Activated CD8-positive, alpha-beta T cell treated with anti-CD3 and anti-CD28 coated beads for 36 hours (primary cell): ENCODE results near the gene LMNA. TPM values are rescaled to one million over a fixed set of nuclear protein-coding genes. Genes with fewer than 3 reads are reported as not detected.

ENCODE experiments used
- ATAC-seq: fragments of 200-7000 bp; cut with Tn5 transposase; one replicate; pipeline ENCODE4 v1.10.0; 2021; ENCODE audit warnings: mild to moderate bottlenecking, moderate library complexity
- CTCF ChIA-PET: fragments of 350-600 bp; sonication (Branson Sonifier 250); formaldehyde crosslinking; loops from one replicate; lab custom pipeline; 2021; ENCODE audit warnings: antibody characterized with exemption; lab: Charles Lee
- POLR2A ChIA-PET: fragments of 350-600 bp; sonication (Branson Sonifier 250); formaldehyde crosslinking; loops from one replicate; lab custom pipeline; 2021; ENCODE audit warnings: antibody characterized with exemption; lab: Charles Lee
- DNase-seq: peaks from one replicate; pipeline ENCODE4 v3.0.0-alpha.2; 2020
- H3K27ac Mint-ChIP-seq: one replicate; pipeline ENCODE4 v1.8.0; 2021; ENCODE audit warnings: mild to moderate bottlenecking, mixed read lengths
- H3K27me3 Mint-ChIP-seq: one replicate; pipeline ENCODE4 v1.8.0; 2021; ENCODE audit warnings: mixed read lengths
- H3K36me3 Mint-ChIP-seq: one replicate; pipeline ENCODE4 v1.8.0; 2021; ENCODE audit warnings: low read depth, mixed read lengths
- H3K4me1 Mint-ChIP-seq: one replicate; pipeline ENCODE4 v1.8.0; 2021; ENCODE audit warnings: low read depth, mixed read lengths
- H3K4me3 Mint-ChIP-seq: one replicate; pipeline ENCODE4 v1.8.0; 2021; ENCODE audit warnings: mild to moderate bottlenecking, moderate library complexity, mixed read lengths
- H3K9me3 Mint-ChIP-seq: one replicate; pipeline ENCODE4 v1.8.0; 2021; ENCODE audit warnings: mixed read lengths
- CTCF ChIP-seq: fragments of 200-600 bp; IDR thresholded peaks from one replicate; pipeline ENCODE4 v1.8.0; 2022; ENCODE audit warnings: antibody characterized with exemption, mild to moderate bottlenecking
- intact Hi-C: fragments of 100-400 bp; cut with micrococcal nuclease; formaldehyde crosslinking; loops from one replicate; pipeline ENCODE4 v1.10.0; 2022
- total RNA-seq, 2 experiments: library from RNA; stranded (reverse); gene quantifications; one replicate each; pipeline ENCODE4 v1.2.3, GENCODE V29; 2021

The LMNA gene
- total RNA-seq, 2 experiments from 2014 or later = 51.8 to 56.6 TPM

GRCh38 chr1:156106624-156107488 lies 7.7 kb upstream of the LMNA start:
- TF ChIP-seq CTCF = no peak
- Mint-ChIP-seq H3K9me3 (no peaks in the 10 kb centered on the region), H3K4me1 (peaks cover 58% of the 10 kb centered on the region), H3K27me3 (peaks cover 1% of the 10 kb centered on the region), H3K36me3 (no peaks in the 10 kb centered on the region), H3K4me3 (peak overlapping the region; percentile 55), H3K27ac (peak overlapping the region; percentile 91)
- intact Hi-C loops = no loop called here
- DNase-seq (no peak), ATAC-seq (peak; percentile 26)
- CTCF ChIA-PET = interaction anchor here (0.6 to 7.1 kb wide), 9 partner anchors 8 to 90 kb away, joined by 3 to 76 read pairs (median 5); partner anchors contain the start of gene LMNA
- POLR2A ChIA-PET = interaction anchor here (0.6 to 3.9 kb wide), 13 partner anchors 8 to 175 kb away, joined by 3 to 30 read pairs (median 5); partner anchors contain the start of genes LMNA and SMG5

GRCh38 chr1:156108057-156108456 lies 6.5 kb upstream of the LMNA start:
- no peak for TF ChIP-seq CTCF
- peaks cover 55% of the 10 kb centered on the region for H3K4me1 Mint-ChIP-seq
- no peak overlapping the region for H3K4me3 Mint-ChIP-seq
- intact Hi-C loops = no loop called here
- no peak for ATAC-seq
- peaks cover 5% of the 10 kb centered on the region for H3K27me3 Mint-ChIP-seq
- no peak for DNase-seq
- POLR2A ChIA-PET = interaction anchor here (1.0 to 3.9 kb wide), 4 partner anchors 9 to 12 kb away, joined by 3 to 30 read pairs (median 14); no protein-coding TSS in a partner anchor
- peak overlapping the region; percentile 5 for H3K27ac Mint-ChIP-seq
- no peaks in the 10 kb centered on the region for H3K36me3 Mint-ChIP-seq
- CTCF ChIA-PET = interaction anchor here (0.7 to 7.1 kb wide), 7 partner anchors 9 to 24 kb away, joined by 3 to 76 read pairs (median 8); no protein-coding TSS in a partner anchor
- no peaks in the 10 kb centered on the region for H3K9me3 Mint-ChIP-seq

GRCh38 chr1:156108664-156109241 lies 5.8 kb upstream of the LMNA start:
- Mint-ChIP-seq H3K27me3 (peaks cover 6% of the 10 kb centered on the region), H3K9me3 (no peaks in the 10 kb centered on the region), H3K4me3 (no peak overlapping the region), H3K36me3 (no peaks in the 10 kb centered on the region), H3K27ac (no peak overlapping the region), H3K4me1 (peaks cover 55% of the 10 kb centered on the region)
- CTCF ChIA-PET = interaction anchor here (1.4 to 7.1 kb wide), 3 partner anchors 12 to 117 kb away, joined by 3 to 76 read pairs (median 12); no protein-coding TSS in a partner anchor
- TF ChIP-seq CTCF = no peak
- intact Hi-C loops = no loop called here
- no peak for ATAC-seq
- no peak for DNase-seq
- POLR2A ChIA-PET = interaction anchor here (1.0 to 1.8 kb wide), 3 partner anchors 11 to 18 kb away, joined by 3 to 5 read pairs (median 4); no protein-coding TSS in a partner anchor

- DNase-seq (no peak), ATAC-seq (no peak)
- H3K36me3 Mint-ChIP-seq = no peaks in the 10 kb centered on the region
- intact Hi-C loops = no loop called here
- no peak overlapping the region for H3K4me3 Mint-ChIP-seq
- CTCF ChIA-PET = interaction anchor here (1.4 to 7.1 kb wide), 3 partner anchors 14 to 115 kb away, joined by 3 to 76 read pairs (median 12); no protein-coding TSS in a partner anchor
- H3K9me3 Mint-ChIP-seq = no peaks in the 10 kb centered on the region
- POLR2A ChIA-PET = no interaction called here
- no peak for TF ChIP-seq CTCF
- no peak overlapping the region for H3K27ac Mint-ChIP-seq
- peaks cover 53% of the 10 kb centered on the region for H3K4me1 Mint-ChIP-seq
- peaks cover 8% of the 10 kb centered on the region for H3K27me3 Mint-ChIP-seq
Observed at GRCh38 chr1:156110252-156110651, 4.3 kb upstream of the LMNA start.
